Fibroblast of mammary gland (primary cell): ENCODE results near the gene PIK3AP1.
A peak's percentile ranks its signal among the peaks of the same experiment; 100 is the strongest.

Experiments used
- DNase-seq: peaks from one replicate; pipeline ENCODE4 v3.0.0-alpha.2; 2010; ENCODE audit warnings: low read depth
- H3K4me3 ChIP-seq: 2 replicates; pipeline ENCODE4 v1.5.1; 2011; ENCODE audit warnings: low read depth, mild to moderate bottlenecking, low read length, moderate library complexity; ENCODE audit not compliant: control insufficient read depth
- CTCF ChIP-seq: conservative IDR thresholded peaks from 2 replicates; pipeline ENCODE4 v1.5.1; 2011; ENCODE audit warnings: low read depth, low read length, inconsistent platforms; ENCODE audit not compliant: control insufficient read depth, insufficient read depth

The PIK3AP1 gene

GRCh38 chr10:96600337-96600736 lies 120.0 kb downstream of the PIK3AP1 start:
- TF ChIP-seq CTCF = no peak

GRCh38 chr10:96598846-96599245 lies 121.5 kb downstream of the PIK3AP1 start:
- no peak for TF ChIP-seq CTCF
- no peak for DNase-seq
- no peak overlapping the region for H3K4me3 ChIP-seq

More at GRCh38 chr10:96600337-96600736, 120.0 kb downstream of the PIK3AP1 start:
- no peak overlapping the region for H3K4me3 ChIP-seq
- no peak for DNase-seq

GRCh38 chr10:96596422-96597407 lies 123.6 kb downstream of the PIK3AP1 start:
- H3K4me3 ChIP-seq = no peak overlapping the region
- DNase-seq = no peak
- TF ChIP-seq CTCF = no peak

GRCh38 chr10:96595741-96596140 lies 124.6 kb downstream of the PIK3AP1 start:
- no peak for DNase-seq
- no peak overlapping the region for H3K4me3 ChIP-seq
- TF ChIP-seq CTCF = no peak

- no peak for TF ChIP-seq CTCF
Observed at GRCh38 chr10:96591946-96592345, 128.4 kb downstream of the PIK3AP1 start.

GRCh38 chr10:96588616-96589419 lies 131.5 kb downstream of the PIK3AP1 start:
- no peak overlapping the region for H3K4me3 ChIP-seq
- DNase-seq = peak; percentile 23
- TF ChIP-seq CTCF = no peak

More at GRCh38 chr10:96591946-96592345, 128.4 kb downstream of the PIK3AP1 start:
- DNase-seq = no peak
- no peak overlapping the region for H3K4me3 ChIP-seq
